PC-9 (cell line): ENCODE data around the gene ESRRG.

Source experiments
- EZH2 ChIP-seq: fragments of 200-600 bp; sonication (generic); IDR thresholded peaks from 2 replicates; pipeline ENCODE4 v1.8.0; 2017; ENCODE audit warnings: antibody characterized with exemption, low read depth
- TF ChIP-seq, protein P1 (sequence below): fragments of 200-600 bp; sonication (generic); conservative IDR thresholded peaks from 2 replicates; pipeline ENCODE4 v1.6.1; 2017; ENCODE audit warnings: mixed run types, antibody characterized with exemption, mild to moderate bottlenecking, moderate library complexity

DNA sequence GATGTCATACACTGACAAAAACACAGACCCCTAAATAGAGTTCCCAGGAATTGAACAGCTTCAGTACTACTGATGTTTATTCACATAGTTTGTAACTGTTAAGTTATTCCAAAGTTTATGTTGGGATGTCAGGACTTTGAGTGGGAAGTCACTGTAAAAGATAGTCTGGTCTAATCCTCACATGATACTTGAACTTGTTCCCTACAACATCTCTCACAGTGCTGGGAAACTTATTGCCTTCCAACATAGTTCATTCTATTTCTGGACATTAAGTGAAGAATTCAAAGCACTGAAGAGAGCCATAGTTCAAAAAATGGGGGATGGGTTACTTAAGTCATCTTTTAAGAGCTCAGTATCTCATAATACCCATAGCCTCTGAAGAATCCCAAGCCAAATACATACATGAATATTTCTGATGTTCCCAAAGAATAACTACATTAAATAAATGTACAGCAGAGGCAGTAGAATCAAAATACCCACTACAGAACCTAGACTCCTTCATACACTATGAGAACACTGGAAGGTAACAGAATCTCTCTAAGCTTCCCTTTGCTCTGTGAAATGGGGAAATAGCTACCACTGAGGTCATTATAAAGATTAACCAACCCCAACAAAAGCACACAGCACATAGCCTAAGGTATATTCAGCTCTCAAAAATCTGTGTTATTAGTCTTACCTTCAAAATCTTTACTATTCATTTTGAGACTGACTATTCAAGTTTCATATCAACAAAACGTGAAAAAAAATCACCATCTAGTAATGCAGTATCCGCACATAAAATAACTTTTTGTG lies 81.4 kb downstream of the ESRRG start:
- TF ChIP-seq, protein P1, sequence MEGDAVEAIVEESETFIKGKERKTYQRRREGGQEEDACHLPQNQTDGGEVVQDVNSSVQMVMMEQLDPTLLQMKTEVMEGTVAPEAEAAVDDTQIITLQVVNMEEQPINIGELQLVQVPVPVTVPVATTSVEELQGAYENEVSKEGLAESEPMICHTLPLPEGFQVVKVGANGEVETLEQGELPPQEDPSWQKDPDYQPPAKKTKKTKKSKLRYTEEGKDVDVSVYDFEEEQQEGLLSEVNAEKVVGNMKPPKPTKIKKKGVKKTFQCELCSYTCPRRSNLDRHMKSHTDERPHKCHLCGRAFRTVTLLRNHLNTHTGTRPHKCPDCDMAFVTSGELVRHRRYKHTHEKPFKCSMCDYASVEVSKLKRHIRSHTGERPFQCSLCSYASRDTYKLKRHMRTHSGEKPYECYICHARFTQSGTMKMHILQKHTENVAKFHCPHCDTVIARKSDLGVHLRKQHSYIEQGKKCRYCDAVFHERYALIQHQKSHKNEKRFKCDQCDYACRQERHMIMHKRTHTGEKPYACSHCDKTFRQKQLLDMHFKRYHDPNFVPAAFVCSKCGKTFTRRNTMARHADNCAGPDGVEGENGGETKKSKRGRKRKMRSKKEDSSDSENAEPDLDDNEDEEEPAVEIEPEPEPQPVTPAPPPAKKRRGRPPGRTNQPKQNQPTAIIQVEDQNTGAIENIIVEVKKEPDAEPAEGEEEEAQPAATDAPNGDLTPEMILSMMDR: no peak
- TF ChIP-seq EZH2: no peak
